HFF-Myc (cell line): ENCODE measurements around the gene ENTPD8.
"Not testable (repeated sequence)": the region's sequence is repeated elsewhere in the genome, so short reads cannot be mapped to it uniquely, and the experiment has no call there.

ENCODE experiments used
- DNase-seq: peaks from one replicate; pipeline ENCODE4 v3.0.0-alpha.2; 2011; ENCODE audit warnings: low read depth; ENCODE audit errors: extremely low read depth
- H3K4me3 ChIP-seq: replicated peaks from 2 replicates; pipeline ENCODE4 v1.5.1; 2011; ENCODE audit warnings: low read depth, mild to moderate bottlenecking, control low read depth, low read length
- CTCF ChIP-seq: IDR thresholded peaks from 2 replicates; pipeline ENCODE4 v1.5.1; 2012; ENCODE audit warnings: mild to moderate bottlenecking, low read depth, low read length, control low read depth; ENCODE audit errors: missing control alignments

ENTPD8 gene

GRCh38 chr9:137411645-137412380, 29.3 kb downstream of the ENTPD8 start:
- no peak for TF ChIP-seq CTCF
- no peak overlapping the region for H3K4me3 ChIP-seq
- DNase-seq = peak; percentile 71

- DNase-seq = no peak
- no peak for TF ChIP-seq CTCF
- no peak overlapping the region for H3K4me3 ChIP-seq
Observed at GRCh38 chr9:137411260-137411644, 29.9 kb downstream of the ENTPD8 start.

- H3K4me3 ChIP-seq = no peak overlapping the region
- no peak for DNase-seq
- no peak for TF ChIP-seq CTCF
Observed at GRCh38 chr9:137410891-137411249, 30.3 kb downstream of the ENTPD8 start.

- not testable (repeated sequence) for DNase-seq, H3K4me3 ChIP-seq
Observed at GRCh38 chr9:137410236-137410890, 30.8 kb downstream of the ENTPD8 start.

- DNase-seq = no peak
- TF ChIP-seq CTCF = no peak
- H3K4me3 ChIP-seq = no peak overlapping the region
Observed at GRCh38 chr9:137409515-137409914, 31.6 kb downstream of the ENTPD8 start.

GRCh38 chr9:137408651-137409405, 32.3 kb downstream of the ENTPD8 start:
- no peak overlapping the region for H3K4me3 ChIP-seq
- no peak for TF ChIP-seq CTCF
- DNase-seq = no peak

GRCh38 chr9:137407590-137408300, 33.4 kb downstream of the ENTPD8 start:
- no peak for TF ChIP-seq CTCF
- no peak overlapping the region for H3K4me3 ChIP-seq
- DNase-seq = no peak
